IgD-negative memory B cell (primary cell): ENCODE data around the gene BAHCC1. TPM values are rescaled to one million over a fixed set of nuclear protein-coding genes. Genes with fewer than 3 reads are reported as not detected.

Experiments
- H3K27ac Mint-ChIP-seq, 3 donors: one replicate each; pipeline ENCODE4 v1.8.0; 2020 to 2022; ENCODE audit warnings: mild to moderate bottlenecking in 3 of 3, mixed read lengths in 3 of 3, moderate library complexity in 1 of 3
- H3K27me3 Mint-ChIP-seq: one replicate; pipeline ENCODE4 v1.8.0; 2021; ENCODE audit warnings: mixed read lengths
- H3K36me3 Mint-ChIP-seq: one replicate; pipeline ENCODE4 v1.8.0; 2020; ENCODE audit warnings: mild to moderate bottlenecking, mixed read lengths
- H3K4me1 Mint-ChIP-seq, 3 donors: one replicate each; pipeline ENCODE4 v1.8.0; 2020 to 2022; ENCODE audit warnings: mixed read lengths in 3 of 3, mild to moderate bottlenecking in 1 of 3
- H3K4me3 Mint-ChIP-seq, 4 donors: one replicate each; pipeline ENCODE4 v1.8.0; 2020 to 2022; ENCODE audit warnings: mild to moderate bottlenecking in 4 of 4, mixed read lengths in 4 of 4, moderate library complexity in 3 of 4
- H3K9me3 Mint-ChIP-seq, 3 donors: one replicate each; pipeline ENCODE4 v1.8.0; 2020 to 2021; ENCODE audit warnings: mixed read lengths in 3 of 3, mild to moderate bottlenecking in 1 of 3
- polyA plus RNA-seq: library from polyadenylated mRNA; unstranded; fragments of 300-500 nt; fragmentation: Illumina TruSeq; gene quantifications from one replicate; pipeline ENCODE4 v1.2.3, GENCODE V29; 2021

BAHCC1 gene
- polyA plus RNA-seq, 1 donor from 2014 or later = not detected

DNA sequence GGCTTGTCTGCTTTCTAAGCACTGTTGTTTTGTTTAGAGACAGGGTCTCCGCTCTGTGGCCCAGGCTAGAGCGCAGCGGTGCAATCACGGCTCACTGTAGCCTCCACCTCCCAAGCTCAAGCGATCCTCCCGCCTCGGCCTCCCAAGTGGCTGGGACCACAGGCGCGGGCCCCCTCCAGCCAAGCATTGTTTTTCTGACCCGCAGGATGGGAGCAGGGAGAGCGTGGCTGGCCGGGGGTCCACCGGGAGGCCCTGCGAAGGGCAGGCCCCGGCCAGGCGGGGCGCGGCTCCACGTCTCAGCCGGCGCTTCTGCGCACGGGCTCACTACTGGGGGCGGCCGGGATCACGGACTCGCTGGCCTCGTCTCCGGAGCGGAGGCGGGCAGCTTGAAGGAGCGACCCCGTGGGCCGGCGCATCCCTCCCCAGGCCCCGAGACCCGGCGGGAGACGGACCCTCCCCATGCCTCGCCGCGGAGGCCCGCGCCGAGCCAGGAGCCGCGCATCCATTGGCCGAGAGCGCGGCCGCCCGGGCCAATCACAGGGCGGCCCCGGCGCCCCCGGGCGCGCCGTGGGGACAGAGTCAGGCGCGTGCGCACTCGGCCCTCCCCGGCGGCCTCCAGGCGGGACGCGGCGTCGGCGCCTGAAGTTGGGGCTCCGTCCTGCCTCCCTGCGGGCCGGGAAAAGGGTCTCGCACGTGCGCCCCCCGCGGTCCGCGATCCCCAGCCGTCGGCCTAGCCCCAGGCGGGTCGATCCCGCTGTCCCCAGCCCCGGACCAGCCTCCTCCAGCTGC, 92.4 kb downstream of the BAHCC1 start:
- H3K9me3 Mint-ChIP-seq = no peaks in the 10 kb centered on the region
- H3K27me3 Mint-ChIP-seq = peaks cover 14% of the 10 kb centered on the region
- no peaks in the 10 kb centered on the region for H3K36me3 Mint-ChIP-seq
- H3K4me3 Mint-ChIP-seq = peak overlapping the region in 3 of 4 donors; percentile 50 to 55 (median 51)
- no peak overlapping the region for H3K27ac Mint-ChIP-seq
- peaks cover 0 to 7% (median 5%) of the 10 kb centered on the region in 3 donors for H3K4me1 Mint-ChIP-seq

DNA sequence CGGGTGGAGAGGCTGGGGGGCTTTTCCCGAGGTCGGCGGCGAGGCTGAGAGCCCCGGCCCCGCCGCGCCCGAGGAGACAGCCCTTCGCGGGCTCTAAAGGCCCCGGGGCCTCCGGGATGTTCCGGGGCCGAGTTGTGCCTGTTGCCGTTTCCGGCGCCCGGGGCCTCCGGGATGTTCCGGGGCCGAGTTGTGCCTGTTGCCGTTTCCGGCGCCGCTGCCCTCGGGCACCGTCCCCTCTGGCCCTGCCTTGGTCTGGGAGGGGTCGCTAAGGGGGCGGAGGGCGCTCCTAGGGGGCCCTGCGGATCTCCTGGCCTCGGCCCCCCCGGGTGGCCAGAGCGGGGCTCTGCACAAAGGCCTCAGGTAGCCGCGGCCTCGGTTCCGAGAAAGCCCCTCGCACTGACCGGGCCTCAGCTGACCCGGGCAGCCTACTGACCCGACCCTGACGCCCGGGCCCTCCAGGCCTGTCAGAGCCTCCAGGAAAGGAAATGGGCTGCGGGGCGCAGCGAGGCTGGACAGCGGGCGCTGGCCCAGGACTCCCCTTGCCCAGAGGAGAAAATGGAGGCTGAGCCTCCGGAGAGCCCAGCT, 93.1 kb downstream of the BAHCC1 start:
- no peaks in the 10 kb centered on the region for H3K9me3 Mint-ChIP-seq
- peaks cover 0 to 4% (median 2%) of the 10 kb centered on the region in 3 donors for H3K4me1 Mint-ChIP-seq
- H3K4me3 Mint-ChIP-seq = no peak overlapping the region
- H3K27ac Mint-ChIP-seq = no peak overlapping the region
- H3K27me3 Mint-ChIP-seq = peaks cover 14% of the 10 kb centered on the region
- H3K36me3 Mint-ChIP-seq = no peaks in the 10 kb centered on the region

DNA sequence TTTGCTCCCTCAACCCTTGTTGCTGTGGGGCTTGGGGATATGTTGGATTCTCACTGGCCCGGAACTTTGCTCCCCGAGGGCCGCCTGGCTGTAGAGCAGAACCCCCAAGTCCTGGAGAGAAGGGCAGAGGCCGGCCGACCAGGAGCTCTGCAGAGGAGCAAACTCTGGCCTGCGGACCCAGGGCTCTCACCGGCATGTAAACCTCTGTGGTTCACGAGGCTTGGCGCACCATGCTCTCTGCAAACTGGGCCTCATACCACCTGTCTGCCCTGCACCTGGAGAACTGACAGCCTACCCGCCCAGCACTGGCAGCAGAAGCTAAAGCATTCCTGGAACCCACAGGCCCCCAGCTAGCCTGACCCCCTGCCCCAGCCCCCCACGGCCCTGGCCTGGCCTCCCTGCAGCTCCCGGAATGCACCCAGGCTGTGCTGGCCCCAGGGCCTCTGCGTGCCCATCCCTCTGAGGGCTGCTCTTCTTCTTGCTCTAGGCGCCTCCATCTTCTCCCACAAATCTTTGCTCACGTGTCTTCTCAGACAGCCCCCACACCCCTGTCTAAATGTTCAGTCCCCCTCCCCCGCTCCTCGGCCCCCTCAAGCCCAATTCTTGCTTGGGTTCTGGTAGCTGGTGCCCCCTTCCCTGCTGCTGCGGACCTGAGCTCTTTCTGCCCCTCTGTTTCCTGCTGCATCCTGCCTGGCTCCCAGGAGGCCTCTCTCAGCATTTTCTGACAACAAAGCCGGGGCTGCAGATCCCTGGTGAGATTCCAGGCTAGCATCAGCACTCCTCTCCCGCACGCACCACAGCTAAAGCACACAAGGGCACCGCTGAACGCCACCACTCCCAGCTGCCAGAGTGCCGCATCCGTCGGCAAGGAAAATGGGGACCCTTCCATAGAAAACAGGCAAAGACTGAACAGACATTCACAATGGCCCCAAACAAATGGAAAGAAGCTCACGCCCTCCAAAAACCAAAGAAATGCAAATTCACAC, 94.0 kb downstream of the BAHCC1 start:
- H3K27ac Mint-ChIP-seq = peak overlapping the region in 2 of 3 donors; percentile 78 to 87
- H3K4me1 Mint-ChIP-seq = peaks cover 0 to 4% (median 2%) of the 10 kb centered on the region in 3 donors
- no peaks in the 10 kb centered on the region for H3K9me3 Mint-ChIP-seq

DNA sequence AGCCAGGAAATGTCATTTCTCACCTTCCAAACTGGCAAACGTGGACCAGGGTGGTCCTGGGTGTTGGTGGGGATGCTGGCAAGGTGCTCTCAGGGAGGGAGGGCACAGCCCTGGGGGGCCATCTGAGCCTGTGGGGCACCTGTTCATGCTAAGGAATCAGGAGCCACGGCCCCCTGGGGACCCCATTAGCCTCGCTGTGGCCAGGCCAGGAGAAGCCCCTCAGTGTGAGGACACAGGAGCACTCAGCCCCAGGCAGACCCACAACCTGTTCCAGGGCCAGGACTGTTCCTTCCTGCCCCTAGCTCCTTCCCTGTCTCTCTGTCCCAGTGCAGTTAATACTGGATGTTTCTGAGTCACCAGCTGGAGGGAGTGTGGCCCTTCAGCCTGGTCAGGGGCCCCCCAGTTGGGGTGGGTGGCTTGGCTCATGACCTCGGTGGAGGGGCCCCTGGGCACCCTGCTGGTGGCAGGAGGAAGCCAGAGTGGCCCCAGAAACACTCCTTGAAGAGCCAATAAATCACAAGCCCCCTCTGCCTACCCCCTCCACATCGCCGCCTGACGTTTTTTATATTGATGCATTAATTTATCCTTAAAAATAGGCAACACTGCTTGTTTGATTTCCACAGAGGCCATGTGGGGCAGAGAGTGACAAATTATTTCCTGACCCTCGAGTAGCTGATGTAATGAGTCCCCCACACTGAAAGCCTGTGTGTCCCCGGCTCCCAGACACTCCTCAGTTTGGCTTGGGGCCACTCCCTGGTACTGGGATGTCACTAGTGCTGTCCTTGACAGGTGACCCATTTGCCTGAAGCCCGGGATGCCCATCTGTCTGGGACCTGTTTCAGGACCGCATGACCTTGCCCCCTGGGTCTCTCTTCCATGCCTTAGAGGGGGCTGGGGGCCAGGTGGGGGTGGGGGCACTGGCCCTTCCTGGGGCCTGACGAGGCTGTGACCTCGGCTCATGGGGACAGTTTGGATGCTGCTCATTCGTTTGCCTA, 95.0 kb downstream of the BAHCC1 start:
- Mint-ChIP-seq H3K27me3 (peaks cover 23% of the 10 kb centered on the region), H3K27ac (peak overlapping the region in 2 of 3 donors; percentile 78 to 87), H3K36me3 (no peaks in the 10 kb centered on the region), H3K4me1 (peaks cover 0 to 4% (median 2%) of the 10 kb centered on the region in 3 donors), H3K9me3 (no peaks in the 10 kb centered on the region), H3K4me3 (peak overlapping the region in 3 of 4 donors; percentile 39 to 72 (median 65))

More for the DNA sequence above, 94.0 kb downstream of the BAHCC1 start:
- H3K27me3 Mint-ChIP-seq = peaks cover 20% of the 10 kb centered on the region
- H3K4me3 Mint-ChIP-seq = peak overlapping the region; percentile 31 to 78 (median 61)
- no peaks in the 10 kb centered on the region for H3K36me3 Mint-ChIP-seq

DNA sequence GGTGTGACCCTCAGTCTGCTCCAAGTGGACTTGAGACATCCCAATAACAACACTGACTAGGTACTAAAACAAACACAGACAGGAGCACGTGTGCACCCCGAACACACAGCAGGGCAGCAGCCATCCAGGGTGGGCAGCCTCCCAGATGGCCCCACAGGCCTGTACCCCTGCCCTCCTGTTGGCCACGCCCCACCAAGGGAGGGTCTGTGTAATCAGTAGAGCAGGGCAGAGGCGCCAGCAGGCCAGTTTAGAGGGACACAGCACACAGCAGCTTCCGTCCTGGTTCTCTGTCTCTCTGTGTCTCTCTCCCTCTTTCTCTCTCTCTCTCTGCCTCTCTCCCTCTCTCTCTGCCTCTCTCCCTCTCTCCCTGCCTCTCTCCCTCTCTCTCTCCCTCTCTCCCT, 95.9 kb downstream of the BAHCC1 start:
- Mint-ChIP-seq H3K4me1 (peaks cover 0 to 2% (median 2%) of the 10 kb centered on the region in 3 donors), H3K9me3 (no peaks in the 10 kb centered on the region), H3K27ac (peak overlapping the region in 1 of 3 donors; percentile 19), H3K36me3 (no peaks in the 10 kb centered on the region), H3K27me3 (peaks cover 23% of the 10 kb centered on the region), H3K4me3 (peak overlapping the region in 1 of 4 donors; percentile 72)

DNA sequence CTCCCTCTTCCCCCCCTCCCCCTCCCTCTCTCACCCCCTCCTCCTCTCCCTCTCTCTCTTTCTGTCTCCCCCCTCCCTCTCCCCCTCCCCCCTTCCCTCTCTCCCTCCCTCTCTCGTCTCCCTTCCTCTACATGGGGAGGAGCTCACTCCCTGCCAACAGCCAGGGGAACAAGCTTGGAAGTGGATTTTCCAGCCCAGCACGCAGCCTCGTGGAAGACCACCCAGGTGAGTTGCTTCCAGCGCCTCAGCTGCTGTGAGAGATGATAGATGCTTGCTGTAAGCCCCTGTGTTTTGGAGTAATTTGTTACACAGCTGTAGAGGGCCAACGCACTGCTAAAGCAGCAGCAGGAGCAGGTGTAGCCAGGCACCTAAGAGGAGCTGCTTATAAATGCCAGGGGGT, 96.5 kb downstream of the BAHCC1 start:
- Mint-ChIP-seq H3K9me3 (no peaks in the 10 kb centered on the region), H3K27me3 (peaks cover 23% of the 10 kb centered on the region), H3K4me3 (no peak overlapping the region), H3K27ac (no peak overlapping the region), H3K4me1 (peaks cover 0 to 2% (median 0%) of the 10 kb centered on the region in 3 donors), H3K36me3 (no peaks in the 10 kb centered on the region)

DNA sequence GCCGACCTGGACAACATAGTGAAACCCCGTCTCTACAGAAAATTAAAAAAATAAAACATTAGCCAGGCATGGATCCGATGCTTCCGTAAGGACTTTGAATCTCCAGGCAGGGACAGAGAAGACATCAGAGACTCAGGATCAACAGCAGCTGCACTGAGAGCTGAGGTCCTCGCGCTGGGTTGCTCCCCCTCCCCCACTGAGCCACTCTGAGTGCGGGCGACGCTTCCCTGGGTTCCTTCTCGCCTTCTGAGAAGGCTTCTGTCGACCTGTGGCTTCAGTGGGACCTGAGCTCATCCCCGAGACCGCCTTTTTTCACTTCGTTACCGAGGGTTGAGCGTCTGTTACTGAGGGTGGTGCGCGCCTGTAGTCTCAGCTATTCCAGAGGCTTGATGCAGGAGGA, 96.9 kb downstream of the BAHCC1 start:
- no peak overlapping the region for H3K27ac Mint-ChIP-seq
- no peak overlapping the region for H3K4me3 Mint-ChIP-seq
- peaks cover 0 to 2% (median 0%) of the 10 kb centered on the region in 3 donors for H3K4me1 Mint-ChIP-seq
- H3K36me3 Mint-ChIP-seq = no peaks in the 10 kb centered on the region
- H3K27me3 Mint-ChIP-seq = peaks cover 23% of the 10 kb centered on the region
- no peaks in the 10 kb centered on the region for H3K9me3 Mint-ChIP-seq

DNA sequence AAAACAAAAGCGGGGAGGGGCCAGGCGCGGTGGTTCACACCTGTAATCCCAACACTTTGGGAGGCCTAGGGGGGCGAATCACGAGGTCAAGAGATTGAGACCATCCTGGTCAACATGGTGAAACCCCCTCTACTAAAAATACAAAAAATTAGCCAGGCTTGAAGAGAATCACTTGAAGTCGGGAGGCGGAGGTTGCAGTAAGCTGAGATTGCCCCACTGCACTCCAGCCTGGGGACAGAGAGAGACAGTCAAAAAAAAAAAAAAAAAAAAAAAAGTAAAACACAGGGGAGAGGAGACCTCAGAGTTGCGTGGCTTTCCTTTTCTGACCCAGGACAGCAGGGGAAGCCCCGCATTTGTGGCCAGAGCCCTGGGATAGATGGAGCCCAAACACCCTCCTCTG, 97.4 kb downstream of the BAHCC1 start:
- Mint-ChIP-seq H3K36me3 (no peaks in the 10 kb centered on the region), H3K4me1 (peaks cover 0 to 2% (median 0%) of the 10 kb centered on the region in 3 donors), H3K9me3 (no peaks in the 10 kb centered on the region), H3K27ac (no peak overlapping the region), H3K27me3 (peaks cover 23% of the 10 kb centered on the region), H3K4me3 (no peak overlapping the region)

DNA sequence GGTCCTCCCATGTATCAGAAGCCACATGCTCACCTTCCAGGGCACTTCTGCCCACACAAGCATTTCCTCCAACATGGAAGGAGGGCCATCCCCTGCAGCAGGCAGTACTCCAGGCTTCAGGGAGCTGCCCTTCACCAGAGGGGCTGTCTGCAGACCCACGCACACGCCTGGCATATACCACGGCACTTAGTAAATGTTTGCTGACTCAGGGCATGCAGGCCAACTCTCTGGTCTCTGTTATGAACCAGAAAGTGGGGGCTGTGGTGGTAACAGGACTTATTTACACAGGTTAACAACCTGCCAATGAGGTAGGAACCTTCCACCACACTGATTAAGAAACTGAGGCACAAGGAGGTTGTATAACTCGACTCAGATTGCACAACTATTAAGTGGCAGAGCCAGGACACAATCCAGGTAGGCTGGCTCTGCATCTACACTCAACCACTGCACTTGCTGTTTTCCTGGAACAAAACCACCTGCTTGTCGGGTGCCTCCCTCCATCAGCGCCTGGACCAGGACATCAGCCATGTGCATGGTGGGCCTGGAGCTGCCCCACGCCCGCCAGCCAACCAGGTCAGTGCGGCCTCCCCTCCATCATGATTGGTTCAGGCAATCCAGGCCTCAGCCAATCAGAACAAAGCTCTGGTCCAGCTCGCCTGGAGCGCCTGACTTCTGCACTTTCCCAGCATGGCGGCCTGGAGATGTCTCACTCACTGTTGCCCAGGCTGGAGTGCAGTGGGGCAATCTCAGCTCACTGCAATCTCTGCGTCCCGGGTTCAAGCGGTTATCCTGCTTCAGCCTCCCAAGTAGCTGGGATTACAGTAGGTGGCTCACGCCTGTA, 98.2 kb downstream of the BAHCC1 start:
- Mint-ChIP-seq H3K4me1 (peaks cover 0 to 2% (median 0%) of the 10 kb centered on the region in 3 donors), H3K27ac (no peak overlapping the region), H3K9me3 (no peaks in the 10 kb centered on the region), H3K27me3 (peaks cover 23% of the 10 kb centered on the region), H3K36me3 (no peaks in the 10 kb centered on the region), H3K4me3 (peak overlapping the region in 1 of 4 donors; percentile 49)

DNA sequence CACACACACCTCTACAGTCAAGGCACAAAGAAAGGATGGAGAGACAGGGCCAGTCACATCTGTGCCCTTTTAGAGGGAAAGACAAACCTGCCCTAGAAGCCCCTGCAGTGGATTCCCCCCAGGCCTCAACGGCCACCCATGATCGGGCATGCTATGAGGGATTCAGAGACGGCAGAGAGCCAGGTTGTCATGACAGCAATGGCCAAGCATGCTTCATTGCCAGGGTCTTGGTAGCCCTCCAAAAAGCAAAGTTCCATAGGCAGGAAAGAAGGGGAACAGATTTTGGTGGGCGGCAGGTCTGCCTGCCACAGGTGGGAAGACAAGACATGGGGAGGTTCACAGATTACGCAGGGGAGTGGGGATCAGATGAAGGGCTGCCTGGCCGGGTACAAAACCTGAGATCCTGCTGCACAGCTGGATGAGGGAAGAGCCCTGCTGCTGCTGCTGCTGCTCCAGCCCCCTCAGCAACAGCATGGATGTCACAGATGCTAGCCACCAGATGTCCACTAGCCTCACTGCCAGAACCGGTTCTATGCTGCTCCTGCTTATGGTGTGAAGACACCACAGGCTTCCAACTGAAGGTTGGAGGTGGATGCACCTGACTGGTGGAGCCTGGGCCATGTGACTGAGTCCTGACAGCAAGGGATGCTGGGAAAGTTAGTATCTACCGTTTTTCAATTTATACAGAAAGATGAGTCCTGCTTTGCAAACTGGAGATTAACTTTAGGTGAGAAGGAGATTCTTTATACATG, 99.5 kb downstream of the BAHCC1 start:
- Mint-ChIP-seq H3K36me3 (no peaks in the 10 kb centered on the region), H3K27me3 (peaks cover 19% of the 10 kb centered on the region), H3K27ac (no peak overlapping the region), H3K4me1 (peaks cover 0 to 2% (median 0%) of the 10 kb centered on the region in 3 donors), H3K9me3 (no peaks in the 10 kb centered on the region), H3K4me3 (no peak overlapping the region)

DNA sequence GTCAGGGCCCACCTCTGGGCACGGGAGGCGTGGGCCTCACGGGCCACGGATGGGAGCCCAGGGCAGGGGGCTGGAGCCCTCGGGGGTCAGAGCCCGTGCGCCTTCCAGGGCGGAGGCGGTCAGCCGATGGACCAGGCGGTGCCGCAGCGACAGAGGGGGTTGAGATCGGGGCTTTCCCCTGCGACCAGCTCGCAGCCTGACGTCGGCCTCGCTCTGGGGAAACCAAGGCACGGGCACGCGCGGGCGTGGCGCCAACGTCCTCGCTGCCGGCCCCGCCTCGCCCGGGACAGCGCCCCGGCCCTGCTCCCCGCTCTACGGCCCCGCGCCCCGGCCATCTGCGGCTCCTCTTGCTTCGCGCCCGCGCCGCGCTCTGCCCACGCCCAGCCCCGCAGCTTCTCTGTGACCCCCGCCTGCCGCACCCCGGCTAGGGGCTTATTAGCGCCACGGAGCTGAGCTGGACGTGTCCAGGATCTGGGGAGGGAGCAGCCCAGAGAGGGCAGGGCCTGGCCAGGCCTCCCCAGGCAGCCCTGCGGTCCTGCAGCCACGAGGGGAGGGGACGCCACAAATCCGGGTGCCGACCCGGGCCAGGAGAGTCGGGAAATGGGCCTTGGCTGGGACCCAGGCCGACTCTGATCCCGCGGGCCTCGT, 103.8 kb downstream of the BAHCC1 start:
- H3K27me3 Mint-ChIP-seq = peaks cover 5% of the 10 kb centered on the region
- no peak overlapping the region for H3K4me3 Mint-ChIP-seq
- no peaks in the 10 kb centered on the region for H3K9me3 Mint-ChIP-seq
- no peaks in the 10 kb centered on the region for H3K36me3 Mint-ChIP-seq
- H3K4me1 Mint-ChIP-seq = peaks cover 0 to 2% (median 0%) of the 10 kb centered on the region in 3 donors
- H3K27ac Mint-ChIP-seq = no peak overlapping the region

DNA sequence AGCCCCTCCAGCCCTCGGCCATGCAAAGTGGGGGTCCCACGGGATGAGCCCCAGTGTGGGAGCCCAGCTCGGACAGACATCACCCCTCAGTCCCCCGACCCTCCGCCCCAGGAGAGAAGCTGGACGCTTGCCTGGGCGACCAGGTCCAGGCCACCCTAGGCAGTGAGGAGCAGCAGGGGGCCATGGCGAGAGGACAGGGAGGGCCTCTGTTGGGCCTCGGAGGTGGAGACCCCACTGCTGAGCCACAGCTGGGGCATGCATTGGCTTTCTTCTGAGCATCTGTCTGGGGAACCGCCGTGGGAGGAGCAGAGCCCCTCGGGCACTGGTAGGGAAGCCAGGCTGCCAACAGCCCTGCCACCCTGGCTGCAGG, 104.3 kb downstream of the BAHCC1 start:
- Mint-ChIP-seq H3K4me3 (no peak overlapping the region), H3K27ac (no peak overlapping the region), H3K36me3 (no peaks in the 10 kb centered on the region), H3K4me1 (peaks cover 0 to 2% (median 0%) of the 10 kb centered on the region in 3 donors), H3K9me3 (no peaks in the 10 kb centered on the region), H3K27me3 (peaks cover 1% of the 10 kb centered on the region)
